Measurements from ENCODE around the gene HPSE. TPM values are rescaled to one million over a fixed set of nuclear protein-coding genes. Genes with fewer than 3 reads are reported as not detected.

HPSE gene
- total and polyA plus RNA-seq, 2 donors (not counting 1 experiment from before 2014, with no cell fraction given) = 0.17 to 0.26 TPM

- no peak overlapping the region for H3K9ac ChIP-seq (ENCODE audit: insufficient read depth, low read length)
- no peak overlapping the region for H3K4me2 ChIP-seq (ENCODE audit: extremely low read depth, insufficient read depth, low read length)
- no peak overlapping the region for H2AFZ ChIP-seq (ENCODE audit: low read length)
- peaks cover 28% of the 10 kb centered on the region for H3K4me1 ChIP-seq (ENCODE audit: control insufficient read depth, extremely low read depth, insufficient read depth, low read length)
- DNase-seq (ENCODE audit: low read depth in 2 of 2) = no peak
- TF ChIP-seq CTCF (conservative IDR thresholded peaks at IDR 0.05 in 1 of 2, IDR thresholded peaks at IDR 0.05 in 1 of 2; ENCODE audit: low read depth in 1 of 2, low read length in 2 of 2) (no peak), EZH2 (IDR thresholded peaks at IDR 0.05; ENCODE audit: low read length, missing control alignments) (no peak)
- H3K36me3 ChIP-seq (ENCODE audit: control insufficient read depth, insufficient read depth, low read length) = peaks cover 2% of the 10 kb centered on the region
- no peak overlapping the region for H3K27ac ChIP-seq (ENCODE audit: insufficient read depth, low read length)
- no peak overlapping the region for H3K4me3 ChIP-seq (replicated peaks in 1 of 4; ENCODE audit: control extremely low read depth in 1 of 4, insufficient read depth in 1 of 4, low read depth in 3 of 4, low read length in 4 of 4)
- no peaks in the 10 kb centered on the region for H3K9me3 ChIP-seq (ENCODE audit: control insufficient read depth, insufficient read depth, low read depth, low read length)
- H3K79me2 ChIP-seq (ENCODE audit: control insufficient read depth, insufficient read depth, low read length) = no peaks in the 10 kb centered on the region
- no peaks in the 10 kb centered on the region for H4K20me1 ChIP-seq (ENCODE audit: control insufficient read depth, extremely low read depth, insufficient read depth, low read length)
- no peaks in the 10 kb centered on the region for H3K27me3 ChIP-seq (ENCODE audit: control insufficient read depth, insufficient read depth, low read length)
Observed at GRCh38 chr4:83259586-83259985, 75.1 kb downstream of the HPSE start.

GRCh38 chr4:83258461-83258860 is 76.2 kb downstream of the HPSE start:
- no peaks in the 10 kb centered on the region for H4K20me1 ChIP-seq (ENCODE audit: control insufficient read depth, extremely low read depth, insufficient read depth, low read length)
- no peak for DNase-seq (ENCODE audit: low read depth in 2 of 2)
- H3K27ac ChIP-seq (ENCODE audit: insufficient read depth, low read length) = peak overlapping the region; percentile 82
- no peak overlapping the region for H3K4me3 ChIP-seq (replicated peaks in 1 of 4; ENCODE audit: control extremely low read depth in 1 of 4, insufficient read depth in 1 of 4, low read depth in 3 of 4, low read length in 4 of 4)
- H3K9ac ChIP-seq (ENCODE audit: insufficient read depth, low read length) = no peak overlapping the region
- H3K4me2 ChIP-seq (ENCODE audit: extremely low read depth, insufficient read depth, low read length) = no peak overlapping the region
- H3K9me3 ChIP-seq (ENCODE audit: control insufficient read depth, insufficient read depth, low read depth, low read length) = no peaks in the 10 kb centered on the region
- no peaks in the 10 kb centered on the region for H3K79me2 ChIP-seq (ENCODE audit: control insufficient read depth, insufficient read depth, low read length)
- no peak for TF ChIP-seq CTCF (conservative IDR thresholded peaks at IDR 0.05 in 1 of 2, IDR thresholded peaks at IDR 0.05 in 1 of 2; ENCODE audit: low read depth in 1 of 2, low read length in 2 of 2)
- TF ChIP-seq EZH2 (IDR thresholded peaks at IDR 0.05; ENCODE audit: low read length, missing control alignments) = no peak
- H2AFZ ChIP-seq (ENCODE audit: low read length) = no peak overlapping the region
- H3K4me1 ChIP-seq (ENCODE audit: control insufficient read depth, extremely low read depth, insufficient read depth, low read length) = peaks cover 28% of the 10 kb centered on the region
- no peaks in the 10 kb centered on the region for H3K27me3 ChIP-seq (ENCODE audit: control insufficient read depth, insufficient read depth, low read length)
- peaks cover 2% of the 10 kb centered on the region for H3K36me3 ChIP-seq (ENCODE audit: control insufficient read depth, insufficient read depth, low read length)

- Histone ChIP-seq H4K20me1 (ENCODE audit: control insufficient read depth, extremely low read depth, insufficient read depth, low read length) (no peaks in the 10 kb centered on the region), H3K9me3 (ENCODE audit: control insufficient read depth, insufficient read depth, low read depth, low read length) (no peaks in the 10 kb centered on the region), H3K27ac (ENCODE audit: insufficient read depth, low read length) (peak overlapping the region; percentile 82), H3K79me2 (ENCODE audit: control insufficient read depth, insufficient read depth, low read length) (no peaks in the 10 kb centered on the region), H3K36me3 (ENCODE audit: control insufficient read depth, insufficient read depth, low read length) (peaks cover 2% of the 10 kb centered on the region), H3K27me3 (ENCODE audit: control insufficient read depth, insufficient read depth, low read length) (no peaks in the 10 kb centered on the region), H3K4me2 (ENCODE audit: extremely low read depth, insufficient read depth, low read length) (no peak overlapping the region), H3K4me1 (ENCODE audit: control insufficient read depth, extremely low read depth, insufficient read depth, low read length) (peaks cover 28% of the 10 kb centered on the region), H3K9ac (ENCODE audit: insufficient read depth, low read length) (no peak overlapping the region), H3K4me3 (replicated peaks in 1 of 4; ENCODE audit: control extremely low read depth in 1 of 4, insufficient read depth in 1 of 4, low read depth in 3 of 4, low read length in 4 of 4) (no peak overlapping the region), H2AFZ (ENCODE audit: low read length) (no peak overlapping the region)
- TF ChIP-seq CTCF (conservative IDR thresholded peaks at IDR 0.05 in 1 of 2, IDR thresholded peaks at IDR 0.05 in 1 of 2; ENCODE audit: low read depth in 1 of 2, low read length in 2 of 2) (no peak), EZH2 (IDR thresholded peaks at IDR 0.05; ENCODE audit: low read length, missing control alignments) (no peak)
- no peak for DNase-seq (ENCODE audit: low read depth in 2 of 2)
Observed at GRCh38 chr4:83257811-83258210, 76.8 kb downstream of the HPSE start.

Data from fibroblast of lung (primary cell).